Vagina (tissue), 2 donors: ENCODE results near the gene LY6G6D.

Experiments used
- CTCF ChIP-seq, 3 experiments: fragments of 450-650 bp in 2 of 3; fragments of 200-600 bp in 1 of 3; sonication (generic) in 1 of 3; IDR thresholded peaks; one replicate each; pipeline ENCODE4 v1.5.1; 2017 to 2019; ENCODE audit warnings: antibody characterized with exemption in 3 of 3, mild to moderate bottlenecking in 2 of 3, moderate library complexity in 2 of 3
- POLR2A ChIP-seq, 2 donors: fragments of 450-650 bp; IDR thresholded peaks; one replicate each; pipeline ENCODE4 v1.6.1; 2017; ENCODE audit warnings: antibody characterized with exemption in 2 of 2, mild to moderate bottlenecking in 2 of 2, moderate library complexity in 2 of 2

GRCh38 chr6:31665501-31666336 is 49.4 kb upstream of the LY6G6D start, which contains the start of gene CSNK2B:
- TF ChIP-seq POLR2A (IDR thresholded peaks at IDR 0.05): peak; percentile 73 to 83
- TF ChIP-seq CTCF (IDR thresholded peaks at IDR 0.05): no peak
